ENCODE results near the gene IDE.

DNA sequence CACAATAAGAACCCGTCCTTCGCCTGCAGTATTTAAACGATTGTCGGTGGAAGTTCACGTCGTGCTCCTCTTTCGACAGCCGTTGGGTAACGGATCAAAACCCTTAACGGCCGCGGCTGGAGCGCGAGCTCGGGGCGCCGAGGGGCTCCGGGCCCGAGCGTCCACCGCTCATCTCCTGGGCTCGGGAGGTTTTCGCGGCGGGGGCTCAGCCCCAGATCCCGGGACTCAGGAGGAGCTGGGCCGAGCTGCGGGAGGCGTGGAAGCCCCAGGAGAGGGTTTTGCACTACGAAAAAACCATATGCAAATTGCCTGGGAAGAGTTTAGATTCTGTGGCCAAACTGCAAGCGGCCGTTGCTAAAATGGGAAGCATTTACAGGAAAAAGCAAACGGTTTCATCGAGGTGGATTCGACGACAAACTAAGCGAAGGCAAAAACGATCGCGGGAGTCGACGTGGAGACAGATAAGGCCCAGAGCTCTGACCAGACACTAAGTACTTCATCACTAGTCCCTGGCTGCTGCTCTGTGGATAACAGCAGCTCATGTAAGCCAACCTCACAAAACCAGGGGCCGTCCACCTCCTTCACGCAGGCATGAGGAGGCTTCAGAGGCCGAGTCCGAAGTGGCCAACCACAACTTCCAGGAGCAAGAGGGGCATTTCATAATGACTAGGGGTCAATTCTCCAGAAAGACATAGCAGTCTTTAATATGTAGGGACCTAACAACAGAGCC lies 153.2 kb downstream of the IDE start:
- TF ChIP-seq, protein P1, sequence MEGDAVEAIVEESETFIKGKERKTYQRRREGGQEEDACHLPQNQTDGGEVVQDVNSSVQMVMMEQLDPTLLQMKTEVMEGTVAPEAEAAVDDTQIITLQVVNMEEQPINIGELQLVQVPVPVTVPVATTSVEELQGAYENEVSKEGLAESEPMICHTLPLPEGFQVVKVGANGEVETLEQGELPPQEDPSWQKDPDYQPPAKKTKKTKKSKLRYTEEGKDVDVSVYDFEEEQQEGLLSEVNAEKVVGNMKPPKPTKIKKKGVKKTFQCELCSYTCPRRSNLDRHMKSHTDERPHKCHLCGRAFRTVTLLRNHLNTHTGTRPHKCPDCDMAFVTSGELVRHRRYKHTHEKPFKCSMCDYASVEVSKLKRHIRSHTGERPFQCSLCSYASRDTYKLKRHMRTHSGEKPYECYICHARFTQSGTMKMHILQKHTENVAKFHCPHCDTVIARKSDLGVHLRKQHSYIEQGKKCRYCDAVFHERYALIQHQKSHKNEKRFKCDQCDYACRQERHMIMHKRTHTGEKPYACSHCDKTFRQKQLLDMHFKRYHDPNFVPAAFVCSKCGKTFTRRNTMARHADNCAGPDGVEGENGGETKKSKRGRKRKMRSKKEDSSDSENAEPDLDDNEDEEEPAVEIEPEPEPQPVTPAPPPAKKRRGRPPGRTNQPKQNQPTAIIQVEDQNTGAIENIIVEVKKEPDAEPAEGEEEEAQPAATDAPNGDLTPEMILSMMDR (IDR thresholded peaks at IDR 0.05) = no peak
- no peak for TF ChIP-seq EP300 (IDR thresholded peaks at IDR 0.05)

Measured in tibial nerve (tissue), 4 donors.